Measurements from ENCODE around the gene GSX1.
A peak's percentile ranks its signal among the peaks of the same experiment; 100 is the strongest.
"Not testable (repeated sequence)": the region's sequence is repeated elsewhere in the genome, so short reads cannot be mapped to it uniquely, and the experiment has no call there.

GSX1 gene

GRCh38 chr13:27792393-27793218 is at the start of gene GSX1:
Gene GSX1, plus strand, starts transcription at chr13:27792483. Its CDS starts 208 bp downstream, at chr13:27792691.
- peak; percentile 79 for DNase-seq (ENCODE audit: low spot score)

- no peak for DNase-seq (ENCODE audit: low spot score)
Observed at GRCh38 chr13:27744801-27745200, 47.5 kb upstream of the GSX1 start.

GRCh38 chr13:27745301-27745700 is 47.0 kb upstream of the GSX1 start:
- DNase-seq (ENCODE audit: low spot score), result no peak

- DNase-seq (ENCODE audit: low spot score), result not testable (repeated sequence)
Observed at GRCh38 chr13:27748143-27748542, 44.1 kb upstream of the GSX1 start.

- no peak for DNase-seq (ENCODE audit: low spot score)
Observed at GRCh38 chr13:27751953-27752532, 40.2 kb upstream of the GSX1 start.

- DNase-seq (ENCODE audit: low spot score), result no peak
Observed at GRCh38 chr13:27765650-27766049, 26.6 kb upstream of the GSX1 start.

GRCh38 chr13:27770809-27771208 is 21.5 kb upstream of the GSX1 start:
- DNase-seq (ENCODE audit: low spot score), result peak; percentile 30

- DNase-seq (ENCODE audit: low spot score), result no peak
Observed at GRCh38 chr13:27772651-27773425, 19.4 kb upstream of the GSX1 start.

GRCh38 chr13:27774169-27774568 is 18.1 kb upstream of the GSX1 start:
- DNase-seq (ENCODE audit: low spot score), result no peak

- no peak for DNase-seq (ENCODE audit: low spot score)
Observed at GRCh38 chr13:27774651-27775050, 17.6 kb upstream of the GSX1 start.

- no peak for DNase-seq (ENCODE audit: low spot score)
Observed at GRCh38 chr13:27775943-27776342, 16.3 kb upstream of the GSX1 start.

- no peak for DNase-seq (ENCODE audit: low spot score)
Observed at GRCh38 chr13:27782151-27782550, 10.1 kb upstream of the GSX1 start.

GRCh38 chr13:27783111-27783510 is 9.2 kb upstream of the GSX1 start:
- DNase-seq (ENCODE audit: low spot score), result no peak

- no peak for DNase-seq (ENCODE audit: low spot score)
Observed at GRCh38 chr13:27788271-27788670, 4.0 kb upstream of the GSX1 start.

GRCh38 chr13:27789153-27789494 is 3.2 kb upstream of the GSX1 start:
- DNase-seq (ENCODE audit: low spot score), result no peak

GRCh38 chr13:27789495-27790303 is 2.6 kb upstream of the GSX1 start:
- no peak for DNase-seq (ENCODE audit: low spot score)

GRCh38 chr13:27790523-27790922 is 1.8 kb upstream of the GSX1 start:
- no peak for DNase-seq (ENCODE audit: low spot score)

- DNase-seq (ENCODE audit: low spot score), result no peak
Observed at GRCh38 chr13:27791146-27791900, 960 bp upstream of the GSX1 start.

- DNase-seq (ENCODE audit: low spot score), result no peak
Observed at GRCh38 chr13:27791901-27792392, 336 bp upstream of the GSX1 start.

GRCh38 chr13:27793507-27794367 is 1.5 kb downstream of the GSX1 start:
- no peak for DNase-seq (ENCODE audit: low spot score)
